Liver (tissue), 3 donors: ENCODE measurements around the gene ENOPH1.

ENCODE experiments used
- CTCF ChIP-seq: fragments of 150-350 bp; IDR thresholded peaks from 2 replicates; pipeline ENCODE4 v1.5.1; 2017; ENCODE audit warnings: improper control_type of control experiment, low read depth, low read length; ENCODE audit not compliant: missing input control
- GABPA ChIP-seq, 2 donors: IDR thresholded peaks in 1 of 2; conservative IDR thresholded peaks in 1 of 2; 2 replicates each; pipeline ENCODE4 v1.6.1; 2016; ENCODE audit warnings: antibody characterized with exemption in 2 of 2, mild to moderate bottlenecking in 1 of 2, moderate library complexity in 1 of 2
- YY1 ChIP-seq: IDR thresholded peaks from 2 replicates; pipeline ENCODE4 v1.6.1; 2016; ENCODE audit warnings: antibody characterized with exemption, mild to moderate bottlenecking
- donor health status: healthy.
- donor health status: healthy.

- no peak for TF ChIP-seq CTCF
- TF ChIP-seq YY1, result no peak
- no peak for TF ChIP-seq GABPA (IDR thresholded peaks at IDR 0.05 in 1 of 2, conservative IDR thresholded peaks at IDR 0.05 in 1 of 2)
Observed at GRCh38 chr4:82398263-82398662, 32.1 kb upstream of the ENOPH1 start.
